OCI-LY7 (cell line): ENCODE measurements around the gene COL25A1. TPM values are rescaled to one million over a fixed set of nuclear protein-coding genes. Genes with fewer than 3 reads are reported as not detected.

Source experiments
- BruUV-seq: library from RNA; stranded (reverse); fragments of 400-500 nt; replicated peaks from 2 replicates; lab custom pipeline; 2021; lab: Mats Ljungman, UMichigan
- CTCF ChIA-PET: fragments of 300-600 bp; sonication (Branson Sonifier 250); formaldehyde crosslinking; loops from one replicate; lab custom pipeline; 2022; ENCODE audit warnings: antibody characterized with exemption; ENCODE audit not compliant: unreplicated experiment; lab: Charles Lee
- POLR2A ChIA-PET: fragments of 300-600 bp; sonication (Branson Sonifier 250); formaldehyde crosslinking; loops from one replicate; lab custom pipeline; 2022; ENCODE audit warnings: antibody characterized with exemption; lab: Charles Lee
- DNase-seq: peaks from one replicate; pipeline ENCODE4 v3.0.0-alpha.2; 2015; ENCODE audit warnings: low spot score
- H2AFZ ChIP-seq: fragments of 200-600 bp; sonication (generic), shearing (Covaris generic); 2 replicates; pipeline ENCODE4 v1.6.1; 2014; ENCODE audit warnings: mild to moderate bottlenecking, antibody characterized with exemption, low read length, moderate library complexity
- H3K27ac ChIP-seq: fragments of 200-600 bp; sonication (generic); 2 replicates; pipeline ENCODE4 v1.5.1; 2014; ENCODE audit warnings: mixed run types, low read depth, mild to moderate bottlenecking, moderate library complexity, low read length, inconsistent platforms; ENCODE audit not compliant: poor library complexity, severe bottlenecking
- H3K36me3 ChIP-seq: fragments of 200-600 bp; sonication (generic); 2 replicates; pipeline ENCODE4 v1.6.1; 2014; ENCODE audit warnings: mild to moderate bottlenecking, antibody characterized with exemption, low read length, moderate library complexity, mixed read lengths; ENCODE audit not compliant: insufficient read depth
- H3K4me1 ChIP-seq: fragments of 200-600 bp; sonication (generic); 2 replicates; pipeline ENCODE4 v1.5.1; 2014; ENCODE audit warnings: mild to moderate bottlenecking, low read length; ENCODE audit not compliant: insufficient read depth, poor library complexity, severe bottlenecking
- H3K4me2 ChIP-seq: fragments of 200-600 bp; sonication (generic); 2 replicates; pipeline ENCODE4 v1.6.1; 2014; ENCODE audit warnings: mild to moderate bottlenecking, low read length
- H3K4me3 ChIP-seq: fragments of 200-600 bp; sonication (generic); 2 replicates; pipeline ENCODE4 v1.5.1; 2014; ENCODE audit warnings: mild to moderate bottlenecking, low read depth, low read length; ENCODE audit not compliant: poor library complexity, severe bottlenecking
- H3K79me2 ChIP-seq: fragments of 200-600 bp; sonication (generic); 2 replicates; pipeline ENCODE4 v1.6.1; 2016; ENCODE audit warnings: low read depth, mild to moderate bottlenecking, low read length, moderate library complexity, mixed read lengths; ENCODE audit not compliant: insufficient read depth
- H3K9me2 ChIP-seq: fragments of 200-600 bp; sonication (generic); 2 replicates; pipeline ENCODE4 v1.6.1; 2016; ENCODE audit warnings: mild to moderate bottlenecking, low read length, mixed read lengths; ENCODE audit not compliant: insufficient read depth
- H3K9me3 ChIP-seq: fragments of 200-600 bp; sonication (generic); 2 replicates; pipeline ENCODE4 v1.6.1; 2014; ENCODE audit warnings: mild to moderate bottlenecking, mixed run types, low read length, mixed read lengths
- H4K20me1 ChIP-seq: fragments of 200-600 bp; sonication (generic); 2 replicates; pipeline ENCODE4 v1.6.1; 2014; ENCODE audit warnings: mild to moderate bottlenecking, antibody characterized with exemption, low read length, moderate library complexity, mixed read lengths; ENCODE audit not compliant: insufficient read depth
- CTCF ChIP-seq: fragments of 200-600 bp; sonication (generic); conservative IDR thresholded peaks from 2 replicates; pipeline ENCODE4 v1.5.1; 2014; ENCODE audit warnings: mild to moderate bottlenecking, antibody characterized with exemption, low read length, moderate library complexity, mixed read lengths
- EZH2phosphoT487 ChIP-seq: fragments of 200-600 bp; sonication (generic); IDR thresholded peaks from 2 replicates; pipeline ENCODE4 v1.6.1; 2018; ENCODE audit warnings: low read depth, borderline replicate concordance, mild to moderate bottlenecking, mixed run types, antibody characterized with exemption, low read length, moderate library complexity, mixed read lengths
- intact Hi-C: fragments of 100-400 bp; cut with micrococcal nuclease; formaldehyde crosslinking; loops from one replicate; pipeline ENCODE4 v1.10.0; 2022; ENCODE audit not compliant: unreplicated experiment
- total RNA-seq, 2 experiments: library from RNA; depleted of rRNA in 1 of 2; stranded (reverse); fragments of >200 nt in 1 of 2; shearing (Covaris generic) in 1 of 2; gene quantifications; 2 replicates each; pipeline ENCODE4 v1.2.3, GENCODE V29; 2014 to 2022

The COL25A1 gene
- total RNA-seq, 2 experiments from 2014 or later, result not detected

DNA sequence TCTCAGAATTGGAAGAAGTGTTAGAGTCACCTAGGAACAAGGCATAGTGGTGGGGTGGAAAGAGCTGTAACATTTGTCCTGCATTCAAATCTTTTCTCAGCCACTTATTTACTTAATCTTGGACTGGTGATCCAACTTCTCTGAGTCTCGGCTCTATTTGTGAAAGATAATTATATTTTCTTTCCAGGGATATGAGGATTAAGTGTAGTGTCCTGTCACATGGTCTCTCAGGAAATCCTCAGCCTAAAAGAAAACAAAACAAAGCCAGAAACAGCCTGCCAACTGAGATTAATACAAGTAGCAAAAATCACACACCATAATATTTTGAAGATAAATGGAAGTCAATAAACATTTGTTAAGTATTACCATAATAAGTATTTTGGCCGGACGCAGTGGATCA is 506.3 kb downstream of the COL25A1 start:
- intact Hi-C loops, result no loop called here
- Histone ChIP-seq H3K36me3 (no peaks in the 10 kb centered on the region), H3K79me2 (no peaks in the 10 kb centered on the region), H3K9me2 (no peaks in the 10 kb centered on the region), H2AFZ (no peak overlapping the region), H3K27ac (no peak overlapping the region), H4K20me1 (no peaks in the 10 kb centered on the region), H3K4me1 (no peaks in the 10 kb centered on the region), H3K9me3 (no peaks in the 10 kb centered on the region), H3K4me2 (no peak overlapping the region), H3K4me3 (no peak overlapping the region)
- TF ChIP-seq EZH2phosphoT487, result no peak
- TF ChIP-seq CTCF, result no peak
- BruUV-seq, result no TSS peak
- POLR2A ChIA-PET, result no interaction called here
- CTCF ChIA-PET, result interaction anchor here (0.6 kb wide), 1 partner anchor 95 kb away, joined by 3 read pairs; no protein-coding TSS in a partner anchor
- no peak for DNase-seq

GRCh38 chr4:108795733-108796132 is 506.7 kb downstream of the COL25A1 start:
- intact Hi-C loops, result no loop called here
- H3K4me1 ChIP-seq, result no peaks in the 10 kb centered on the region
- H4K20me1 ChIP-seq, result no peaks in the 10 kb centered on the region
- H3K9me3 ChIP-seq, result no peaks in the 10 kb centered on the region
- no TSS peak for BruUV-seq
- TF ChIP-seq EZH2phosphoT487, result no peak
- no peak for TF ChIP-seq CTCF
- ChIA-PET CTCF (no interaction called here), POLR2A (no interaction called here)
- H3K9me2 ChIP-seq, result no peaks in the 10 kb centered on the region
- no peaks in the 10 kb centered on the region for H3K79me2 ChIP-seq
- no peak overlapping the region for H3K4me3 ChIP-seq
- no peaks in the 10 kb centered on the region for H3K36me3 ChIP-seq
- no peak overlapping the region for H3K27ac ChIP-seq
- no peak overlapping the region for H3K4me2 ChIP-seq
- DNase-seq, result no peak
- H2AFZ ChIP-seq, result no peak overlapping the region

DNA sequence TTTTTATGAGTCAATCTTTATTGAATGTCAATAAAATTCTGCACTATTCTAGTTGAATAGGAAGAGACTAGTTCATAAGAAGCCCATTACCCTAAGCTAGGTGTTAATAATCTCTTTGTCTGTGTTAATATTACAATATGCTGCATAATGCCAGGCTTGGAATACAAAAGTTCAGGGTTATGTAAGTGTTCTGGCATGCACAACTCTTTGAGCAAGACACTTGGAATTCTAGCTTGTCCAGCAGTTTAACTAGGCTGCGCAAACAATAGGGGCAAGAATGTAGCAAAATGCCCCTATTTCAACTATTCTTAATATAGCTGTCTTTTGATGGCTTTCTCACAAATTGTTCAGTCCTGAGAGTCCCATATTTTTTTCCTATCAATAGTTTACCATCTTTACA is 508.3 kb downstream of the COL25A1 start:
- POLR2A ChIA-PET, result no interaction called here
- intact Hi-C loops, result no loop called here
- no peak overlapping the region for H3K4me2 ChIP-seq

More for the DNA sequence above, 508.3 kb downstream of the COL25A1 start:
- Histone ChIP-seq H4K20me1 (no peaks in the 10 kb centered on the region), H3K79me2 (no peaks in the 10 kb centered on the region), H2AFZ (no peak overlapping the region), H3K4me3 (no peak overlapping the region), H3K9me2 (no peaks in the 10 kb centered on the region), H3K4me1 (no peaks in the 10 kb centered on the region), H3K36me3 (no peaks in the 10 kb centered on the region), H3K27ac (no peak overlapping the region), H3K9me3 (no peaks in the 10 kb centered on the region)
- TF ChIP-seq EZH2phosphoT487, result no peak
- no peak for TF ChIP-seq CTCF
- DNase-seq, result no peak
- no TSS peak for BruUV-seq
- CTCF ChIA-PET, result no interaction called here
